ENCODE measurements around the gene HSFX2.
"Not testable (repeated sequence)": the region's sequence is repeated elsewhere in the genome, so short reads cannot be mapped to it uniquely, and the experiment has no call there.

HSFX2 gene

GRCh38 chrX:149611623-149612175 is 16.6 kb upstream of the HSFX2 start:
- DNase-seq (ENCODE audit: low spot score) (no peak), ATAC-seq (ENCODE audit: low read depth) (no peak)
- no peak overlapping the region for H3K4me3 ChIP-seq (ENCODE audit: severe bottlenecking)
- no peaks in the 10 kb centered on the region for H3K4me1 ChIP-seq (ENCODE audit: insufficient read depth, poor library complexity, severe bottlenecking)
- no peak for TF ChIP-seq CTCF (IDR thresholded peaks at IDR 0.05; ENCODE audit: poor library complexity, severe bottlenecking)
- H3K36me3 ChIP-seq (ENCODE audit: low read depth), result no peaks in the 10 kb centered on the region
- no peaks in the 10 kb centered on the region for H3K27me3 ChIP-seq (ENCODE audit: insufficient read depth, poor library complexity, severe bottlenecking)
- no peak overlapping the region for H3K27ac ChIP-seq (ENCODE audit: poor library complexity, severe bottlenecking)
- H3K9me3 ChIP-seq (ENCODE audit: severe bottlenecking), result no peaks in the 10 kb centered on the region

GRCh38 chrX:149610511-149610910 is 15.4 kb upstream of the HSFX2 start:
- H3K4me1 ChIP-seq (ENCODE audit: insufficient read depth, poor library complexity, severe bottlenecking), result no peaks in the 10 kb centered on the region
- ATAC-seq (ENCODE audit: low read depth), result no peak
- H3K27ac ChIP-seq (ENCODE audit: poor library complexity, severe bottlenecking), result no peak overlapping the region
- no peaks in the 10 kb centered on the region for H3K36me3 ChIP-seq (ENCODE audit: low read depth)
- no peaks in the 10 kb centered on the region for H3K27me3 ChIP-seq (ENCODE audit: insufficient read depth, poor library complexity, severe bottlenecking)
- no peak overlapping the region for H3K4me3 ChIP-seq (ENCODE audit: severe bottlenecking)
- DNase-seq (ENCODE audit: low spot score), result no peak
- TF ChIP-seq CTCF (IDR thresholded peaks at IDR 0.05; ENCODE audit: poor library complexity, severe bottlenecking), result no peak
- H3K9me3 ChIP-seq (ENCODE audit: severe bottlenecking), result no peaks in the 10 kb centered on the region

GRCh38 chrX:149607699-149608098 is 12.6 kb upstream of the HSFX2 start:
- H3K36me3 ChIP-seq (ENCODE audit: low read depth), result no peaks in the 10 kb centered on the region
- H3K9me3 ChIP-seq (ENCODE audit: severe bottlenecking), result no peaks in the 10 kb centered on the region
- TF ChIP-seq CTCF (IDR thresholded peaks at IDR 0.05; ENCODE audit: poor library complexity, severe bottlenecking), result no peak
- no peaks in the 10 kb centered on the region for H3K27me3 ChIP-seq (ENCODE audit: insufficient read depth, poor library complexity, severe bottlenecking)
- ATAC-seq (ENCODE audit: low read depth), result no peak
- no peak overlapping the region for H3K27ac ChIP-seq (ENCODE audit: poor library complexity, severe bottlenecking)
- no peaks in the 10 kb centered on the region for H3K4me1 ChIP-seq (ENCODE audit: insufficient read depth, poor library complexity, severe bottlenecking)
- H3K4me3 ChIP-seq (ENCODE audit: severe bottlenecking), result no peak overlapping the region
- no peak for DNase-seq (ENCODE audit: low spot score)

GRCh38 chrX:149605248-149605885 is 10.3 kb upstream of the HSFX2 start:
- not testable (repeated sequence) for H3K27ac ChIP-seq (ENCODE audit: poor library complexity, severe bottlenecking); H3K36me3 ChIP-seq (ENCODE audit: low read depth); H3K27me3 ChIP-seq (ENCODE audit: insufficient read depth, poor library complexity, severe bottlenecking); ATAC-seq (ENCODE audit: low read depth); H3K4me1 ChIP-seq (ENCODE audit: insufficient read depth, poor library complexity, severe bottlenecking); DNase-seq (ENCODE audit: low spot score); H3K4me3 ChIP-seq (ENCODE audit: severe bottlenecking); H3K9me3 ChIP-seq (ENCODE audit: severe bottlenecking)

GRCh38 chrX:149598603-149599002 is 3.5 kb upstream of the HSFX2 start:
- H3K4me3 ChIP-seq (ENCODE audit: severe bottlenecking); H3K9me3 ChIP-seq (ENCODE audit: severe bottlenecking); H3K36me3 ChIP-seq (ENCODE audit: low read depth); H3K27me3 ChIP-seq (ENCODE audit: insufficient read depth, poor library complexity, severe bottlenecking); DNase-seq (ENCODE audit: low spot score); ATAC-seq (ENCODE audit: low read depth); H3K27ac ChIP-seq (ENCODE audit: poor library complexity, severe bottlenecking); H3K4me1 ChIP-seq (ENCODE audit: insufficient read depth, poor library complexity, severe bottlenecking): not testable (repeated sequence)

GRCh38 chrX:149595943-149596342 is 829 bp upstream of the HSFX2 start:
- not testable (repeated sequence) for H3K36me3 ChIP-seq (ENCODE audit: low read depth); H3K4me1 ChIP-seq (ENCODE audit: insufficient read depth, poor library complexity, severe bottlenecking); H3K9me3 ChIP-seq (ENCODE audit: severe bottlenecking); H3K27me3 ChIP-seq (ENCODE audit: insufficient read depth, poor library complexity, severe bottlenecking); H3K4me3 ChIP-seq (ENCODE audit: severe bottlenecking); ATAC-seq (ENCODE audit: low read depth); DNase-seq (ENCODE audit: low spot score); H3K27ac ChIP-seq (ENCODE audit: poor library complexity, severe bottlenecking)

GRCh38 chrX:149590993-149591392 is 4.1 kb downstream of the HSFX2 start:
- not testable (repeated sequence) for H3K9me3 ChIP-seq (ENCODE audit: severe bottlenecking); H3K4me3 ChIP-seq (ENCODE audit: severe bottlenecking); H3K27ac ChIP-seq (ENCODE audit: poor library complexity, severe bottlenecking); H3K27me3 ChIP-seq (ENCODE audit: insufficient read depth, poor library complexity, severe bottlenecking); DNase-seq (ENCODE audit: low spot score); H3K4me1 ChIP-seq (ENCODE audit: insufficient read depth, poor library complexity, severe bottlenecking); ATAC-seq (ENCODE audit: low read depth); H3K36me3 ChIP-seq (ENCODE audit: low read depth)

GRCh38 chrX:149587359-149587758 is 7.8 kb downstream of the HSFX2 start, which contains the start of gene MAGEA9B:
MAGEA9B (minus strand) TSS chrX:149587459; CDS start chrX:149583179, 4,280 bp downstream.
- H3K4me1 ChIP-seq (ENCODE audit: insufficient read depth, poor library complexity, severe bottlenecking); H3K36me3 ChIP-seq (ENCODE audit: low read depth); H3K27me3 ChIP-seq (ENCODE audit: insufficient read depth, poor library complexity, severe bottlenecking); H3K9me3 ChIP-seq (ENCODE audit: severe bottlenecking); ATAC-seq (ENCODE audit: low read depth); DNase-seq (ENCODE audit: low spot score); H3K4me3 ChIP-seq (ENCODE audit: severe bottlenecking); H3K27ac ChIP-seq (ENCODE audit: poor library complexity, severe bottlenecking): not testable (repeated sequence)

- H3K27me3 ChIP-seq (ENCODE audit: insufficient read depth, poor library complexity, severe bottlenecking); DNase-seq (ENCODE audit: low spot score); H3K9me3 ChIP-seq (ENCODE audit: severe bottlenecking); ATAC-seq (ENCODE audit: low read depth); H3K36me3 ChIP-seq (ENCODE audit: low read depth); H3K4me1 ChIP-seq (ENCODE audit: insufficient read depth, poor library complexity, severe bottlenecking); H3K27ac ChIP-seq (ENCODE audit: poor library complexity, severe bottlenecking); H3K4me3 ChIP-seq (ENCODE audit: severe bottlenecking): not testable (repeated sequence)
Observed at GRCh38 chrX:149585631-149586030, 9.5 kb downstream of the HSFX2 start.
